Brain pericyte (primary cell): ENCODE measurements around the gene SNTN.

ENCODE experiments used
- DNase-seq: peaks from one replicate; pipeline ENCODE4 v3.0.0-alpha.2; 2012; ENCODE audit warnings: low read depth, low spot score

SNTN gene

DNA sequence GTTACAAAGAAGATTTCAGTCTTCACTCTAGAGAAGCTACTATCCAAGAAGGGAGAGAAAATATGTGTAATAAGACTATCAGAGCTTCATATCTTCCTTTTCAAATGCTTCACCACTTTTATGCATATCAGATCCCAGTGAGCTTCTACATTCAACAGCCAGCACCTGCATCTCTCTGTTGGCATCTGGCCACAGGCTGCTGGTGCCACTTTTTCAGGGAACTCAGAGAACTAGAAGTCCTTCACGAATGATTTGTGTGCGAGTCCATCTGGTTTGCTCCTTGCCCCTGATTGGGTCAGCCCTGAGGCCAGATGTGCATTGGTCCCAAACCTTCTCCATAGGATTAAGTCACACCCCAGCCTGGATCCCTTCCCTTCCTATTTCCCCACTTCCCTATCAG, 22.1 kb downstream of the SNTN start:
- no peak for DNase-seq

DNA sequence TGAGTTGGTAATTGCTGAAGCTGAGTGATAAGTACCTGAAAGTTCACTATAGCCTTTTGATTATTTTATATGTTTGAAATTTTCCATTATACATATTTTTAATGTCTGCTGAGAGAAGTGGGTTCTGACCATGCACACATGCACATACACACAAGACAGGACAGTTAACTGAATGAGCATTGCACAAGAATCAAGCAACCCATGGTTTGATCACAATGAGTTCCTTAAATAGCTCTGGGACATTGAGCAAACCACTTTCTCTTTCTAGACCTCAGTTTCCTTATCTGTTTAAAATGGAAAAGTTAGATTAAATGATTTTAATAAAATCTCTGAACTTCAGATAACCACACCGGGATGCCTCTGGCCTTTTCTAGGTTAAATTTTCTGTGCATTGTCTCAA, 26.7 kb downstream of the SNTN start:
- no peak for DNase-seq

GRCh38 chr3:63684081-63684480, 31.6 kb downstream of the SNTN start:
- no peak for DNase-seq

DNA sequence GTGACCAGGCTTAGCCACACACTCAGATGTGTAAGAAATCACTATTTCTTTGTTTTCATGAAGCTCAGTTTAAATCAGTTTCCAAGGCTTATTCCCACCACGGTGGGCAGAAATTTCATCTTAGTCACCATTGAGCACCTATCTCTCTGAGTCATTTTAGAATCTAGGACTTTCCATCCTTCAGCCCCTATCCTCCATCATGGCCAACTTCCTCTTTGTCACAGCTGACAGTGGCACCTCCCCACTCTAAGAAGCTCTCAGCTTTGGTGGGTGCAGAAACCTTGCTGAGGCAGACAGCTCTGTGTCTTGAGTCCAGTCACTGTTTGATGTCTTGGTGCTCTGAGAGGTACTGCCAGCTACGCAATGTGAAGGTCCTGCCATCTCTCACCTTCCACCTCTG, 32.9 kb downstream of the SNTN start:
- no peak for DNase-seq

DNA sequence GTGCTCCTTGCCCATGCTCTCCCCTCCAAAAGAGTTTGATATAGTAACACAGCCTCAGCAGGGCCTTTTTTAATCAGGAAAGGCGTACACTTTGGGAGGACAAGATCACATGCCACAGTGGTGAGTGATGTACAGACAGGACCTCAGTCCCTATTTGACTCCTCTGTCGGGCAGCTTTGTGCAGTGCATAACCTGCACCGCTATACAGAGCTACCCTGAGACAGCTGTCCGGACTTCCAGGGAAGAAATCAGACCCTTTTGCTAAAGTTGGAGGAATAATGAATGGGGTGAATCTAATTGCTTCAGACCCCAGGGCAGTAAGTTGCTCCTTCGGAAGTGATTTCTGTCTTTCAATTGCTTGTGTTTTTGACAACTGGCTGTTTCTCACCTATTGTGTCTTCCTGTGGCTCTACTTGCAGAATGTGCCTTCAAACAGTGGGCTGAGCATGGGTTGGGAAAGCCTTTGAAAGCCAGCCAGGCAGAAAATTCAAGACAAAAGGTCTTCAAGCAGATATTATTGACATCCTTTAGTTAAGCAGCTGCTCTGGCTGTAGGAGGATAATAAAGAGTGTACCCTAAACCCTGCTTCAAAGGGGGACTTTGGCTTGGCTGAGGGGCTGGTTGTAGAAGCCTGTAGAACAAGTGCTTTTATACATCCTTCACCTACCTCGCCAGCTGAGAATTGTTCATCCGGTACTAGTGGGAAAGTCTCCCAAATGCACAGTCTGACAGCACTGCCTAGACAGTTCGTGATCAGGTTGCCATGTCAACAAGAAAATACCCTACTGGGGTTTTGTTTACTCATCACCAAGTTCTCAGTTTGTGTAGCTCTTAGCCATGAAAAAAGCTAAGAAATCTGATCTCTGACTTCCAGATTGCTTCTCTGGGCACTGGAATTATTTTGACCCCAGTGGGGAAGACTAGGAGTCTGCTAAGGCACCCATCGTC, 35.1 kb downstream of the SNTN start:
- DNase-seq = no peak

DNA sequence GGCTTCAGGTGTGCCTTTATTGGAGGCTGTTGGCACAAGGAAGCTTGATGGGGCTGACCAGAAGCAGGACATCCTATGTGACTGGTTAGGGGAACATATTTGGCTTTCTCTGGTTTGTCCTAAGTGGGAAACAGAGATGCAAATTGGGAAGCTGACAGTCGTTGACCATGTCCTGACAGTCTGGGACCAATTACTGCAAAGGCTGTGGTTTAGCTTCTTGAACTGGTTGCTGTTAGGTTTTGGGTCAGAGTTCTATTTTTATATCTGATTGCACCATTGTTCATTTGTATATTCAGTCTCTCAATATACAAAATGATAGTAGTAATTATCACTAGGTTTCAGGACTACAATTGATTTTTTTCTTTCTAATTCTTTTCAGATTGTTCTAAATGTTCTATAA, 36.8 kb downstream of the SNTN start:
- no peak for DNase-seq

GRCh38 chr3:63693351-63693750, 40.9 kb downstream of the SNTN start:
- no peak for DNase-seq

DNA sequence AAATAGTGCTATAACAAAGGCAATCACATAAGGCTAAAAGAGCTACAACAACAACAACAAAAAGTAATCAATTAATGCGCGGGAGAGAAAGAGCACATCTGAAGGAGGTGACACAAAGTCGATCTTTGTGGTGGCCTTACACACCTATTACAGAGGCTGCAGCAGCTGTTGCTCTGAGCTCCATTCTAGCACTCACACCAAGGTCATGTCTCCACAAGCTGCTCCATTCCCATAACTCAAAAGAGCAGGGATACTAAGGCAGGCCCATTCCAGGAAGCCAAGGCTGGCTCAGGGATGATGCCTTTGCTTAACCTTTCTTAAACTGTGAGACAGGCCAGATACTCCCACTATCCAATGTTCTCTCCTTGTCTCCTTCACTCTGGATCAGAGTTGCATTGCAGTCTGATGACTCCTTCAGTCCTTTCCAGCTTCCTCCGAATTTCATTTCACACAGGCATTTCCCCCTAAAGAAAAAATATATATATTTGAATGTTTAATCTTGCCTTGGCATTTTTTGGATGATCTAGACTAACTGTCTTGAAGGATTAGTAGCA, 52.7 kb downstream of the SNTN start:
- no peak for DNase-seq

DNA sequence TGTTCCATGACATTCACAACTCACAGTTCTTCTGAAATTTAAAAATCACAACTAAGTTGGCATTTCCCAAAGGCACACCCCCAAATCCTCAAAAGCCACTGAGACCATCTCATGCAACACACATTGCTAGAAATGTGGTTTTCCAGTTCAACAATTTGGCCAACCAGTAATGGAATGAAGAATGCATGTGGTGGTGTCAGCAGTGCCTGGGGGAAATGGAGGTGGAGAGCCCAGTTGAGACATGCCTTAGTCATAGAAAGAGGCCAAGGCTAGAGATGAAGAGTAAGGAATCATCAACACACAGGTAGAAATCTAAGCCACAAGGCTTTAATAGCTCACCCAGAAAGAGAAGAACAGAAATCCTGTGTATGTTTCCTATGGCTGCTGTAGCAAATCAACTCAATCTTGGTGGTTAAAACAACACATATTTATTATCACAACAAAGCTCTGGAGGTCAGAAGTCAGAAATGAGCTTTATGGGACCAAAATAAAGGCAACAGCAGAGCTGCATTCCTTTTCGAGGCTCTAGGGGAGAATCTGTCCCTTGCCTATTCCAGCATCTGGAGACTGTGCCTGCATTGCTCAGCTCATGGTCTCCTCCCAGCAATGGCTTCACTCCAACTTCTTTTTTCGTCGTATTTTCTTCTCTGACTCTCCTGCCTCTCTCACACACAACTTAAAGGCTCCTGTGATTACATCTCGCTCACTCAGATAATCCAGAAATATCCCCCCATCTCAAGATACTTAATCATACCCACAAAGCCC, 54.0 kb downstream of the SNTN start:
- DNase-seq = no peak

DNA sequence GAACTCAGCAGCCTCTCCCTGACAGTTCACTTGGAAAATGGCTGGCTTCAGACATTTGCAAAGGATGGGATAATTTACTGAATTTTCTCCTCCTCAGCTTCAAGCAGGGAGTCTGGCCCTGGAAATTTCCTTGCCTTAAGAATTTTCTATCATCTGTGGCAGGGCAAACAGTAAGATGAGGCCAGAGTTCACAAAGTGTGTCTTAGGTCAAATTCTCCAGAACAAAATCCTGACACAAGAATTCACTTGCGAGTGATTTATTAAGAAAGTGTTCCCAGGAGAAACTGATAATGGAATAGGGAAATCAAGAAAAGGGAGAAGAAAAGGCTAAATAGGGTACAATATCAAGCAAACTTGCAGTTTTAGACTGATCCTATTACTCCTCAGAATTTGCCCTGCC, 55.3 kb downstream of the SNTN start:
- no peak for DNase-seq

GRCh38 chr3:63709576-63709975, 57.1 kb downstream of the SNTN start:
- DNase-seq = no peak
